ENCODE measurements around the gene RPL10. TPM values are rescaled to one million over a fixed set of nuclear protein-coding genes. Genes with fewer than 3 reads are reported as not detected.
A peak's percentile ranks its signal among the peaks of the same experiment; 100 is the strongest.

The RPL10 gene
- total and polyA plus RNA-seq, 9 of the 15 experiments (the other 6 are each of a cell fraction or from before 2014, with no cell fraction given) = 3,774 to 7,600 (median 5,014) TPM

DNA sequence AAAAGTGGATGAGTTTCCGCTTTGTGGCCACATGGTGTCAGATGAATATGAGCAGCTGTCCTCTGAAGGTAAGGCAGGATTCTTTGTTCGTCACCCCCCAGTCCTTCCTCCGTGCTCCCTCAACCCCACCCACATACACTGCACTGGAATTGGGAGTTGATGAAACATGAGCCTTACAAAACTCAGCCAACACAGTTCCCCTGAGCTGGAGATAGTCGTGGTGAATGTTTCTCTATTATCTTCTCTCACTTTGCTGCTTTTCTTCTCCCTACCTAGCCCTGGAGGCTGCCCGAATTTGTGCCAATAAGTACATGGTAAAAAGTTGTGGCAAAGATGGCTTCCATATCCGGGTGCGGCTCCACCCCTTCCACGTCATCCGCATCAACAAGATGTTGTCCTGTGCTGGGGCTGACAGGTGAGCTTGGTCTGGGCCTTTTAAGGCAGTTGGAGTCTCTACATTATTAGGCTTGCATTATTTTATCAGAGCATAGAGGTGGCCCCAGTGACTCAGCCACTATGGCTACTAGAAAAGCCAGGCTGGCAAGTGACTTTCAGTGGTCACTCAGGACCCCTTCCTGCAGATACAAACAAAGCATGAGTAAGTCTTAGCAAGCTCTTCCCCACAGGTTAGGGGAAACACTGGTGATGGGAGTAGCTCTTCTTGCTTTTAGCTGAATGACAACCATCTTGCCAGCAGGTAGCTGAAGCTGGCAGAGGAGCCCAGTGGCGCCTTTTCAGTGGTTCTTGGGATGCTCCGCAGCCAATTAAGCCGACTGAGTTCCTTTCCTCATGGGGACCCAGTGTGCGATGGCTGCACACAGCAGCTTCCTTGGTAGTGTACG lies 1.6 kb downstream of the RPL10 start (continued):
- TF ChIP-seq RB1 (IDR thresholded peaks at IDR 0.05; ENCODE audit: low read depth) (no peak), SMAD3 (CRISPR knock-in tag; conservative IDR thresholded peaks at IDR 0.05) (no peak), GABPB2 (CRISPR knock-in tag; conservative IDR thresholded peaks at IDR 0.05) (no peak), ZNF263 (CRISPR knock-in tag; IDR thresholded peaks at IDR 0.05; ENCODE audit: borderline replicate concordance) (peak; percentile 68; the same call in 1 of the 2 replicates), RBM17 (IDR thresholded peaks at IDR 0.05; ENCODE audit: borderline replicate concordance, low read depth, low read length) (no peak), ZKSCAN8 (CRISPR knock-in tag; IDR thresholded peaks at IDR 0.05) (peak; percentile 2; the same call in 1 of the 2 replicates), ZC3H4 (CRISPR knock-in tag; IDR thresholded peaks at IDR 0.05; ENCODE audit: borderline replicate concordance) (peak; percentile 31; the same call in 1 of the 2 replicates), HIVEP1 (CRISPR knock-in tag; IDR thresholded peaks at IDR 0.05) (no peak), TBL1XR1 (IDR thresholded peaks at IDR 0.05; ENCODE audit: low read length in 2 of 2) (peak in 1 of 2 experiments; percentile 64; a peak in 1 of 4 replicates), GABPB1 (CRISPR knock-in tag; IDR thresholded peaks at IDR 0.05) (no peak), PRMT5 (CRISPR knock-in tag; IDR thresholded peaks at IDR 0.05) (no peak), ZNF586 (CRISPR knock-in tag; conservative IDR thresholded peaks at IDR 0.05) (no peak), ZNF444 (CRISPR knock-in tag; IDR thresholded peaks at IDR 0.05) (no peak), CEBPB (tag; IDR thresholded peaks at IDR 0.05) (no peak)
- TF ChIP-seq, protein P1, sequence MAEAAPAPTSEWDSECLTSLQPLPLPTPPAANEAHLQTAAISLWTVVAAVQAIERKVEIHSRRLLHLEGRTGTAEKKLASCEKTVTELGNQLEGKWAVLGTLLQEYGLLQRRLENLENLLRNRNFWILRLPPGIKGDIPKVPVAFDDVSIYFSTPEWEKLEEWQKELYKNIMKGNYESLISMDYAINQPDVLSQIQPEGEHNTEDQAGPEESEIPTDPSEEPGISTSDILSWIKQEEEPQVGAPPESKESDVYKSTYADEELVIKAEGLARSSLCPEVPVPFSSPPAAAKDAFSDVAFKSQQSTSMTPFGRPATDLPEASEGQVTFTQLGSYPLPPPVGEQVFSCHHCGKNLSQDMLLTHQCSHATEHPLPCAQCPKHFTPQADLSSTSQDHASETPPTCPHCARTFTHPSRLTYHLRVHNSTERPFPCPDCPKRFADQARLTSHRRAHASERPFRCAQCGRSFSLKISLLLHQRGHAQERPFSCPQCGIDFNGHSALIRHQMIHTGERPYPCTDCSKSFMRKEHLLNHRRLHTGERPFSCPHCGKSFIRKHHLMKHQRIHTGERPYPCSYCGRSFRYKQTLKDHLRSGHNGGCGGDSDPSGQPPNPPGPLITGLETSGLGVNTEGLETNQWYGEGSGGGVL (CRISPR knock-in tag; IDR thresholded peaks at IDR 0.05) = no peak
- TF ChIP-seq, protein P2, sequence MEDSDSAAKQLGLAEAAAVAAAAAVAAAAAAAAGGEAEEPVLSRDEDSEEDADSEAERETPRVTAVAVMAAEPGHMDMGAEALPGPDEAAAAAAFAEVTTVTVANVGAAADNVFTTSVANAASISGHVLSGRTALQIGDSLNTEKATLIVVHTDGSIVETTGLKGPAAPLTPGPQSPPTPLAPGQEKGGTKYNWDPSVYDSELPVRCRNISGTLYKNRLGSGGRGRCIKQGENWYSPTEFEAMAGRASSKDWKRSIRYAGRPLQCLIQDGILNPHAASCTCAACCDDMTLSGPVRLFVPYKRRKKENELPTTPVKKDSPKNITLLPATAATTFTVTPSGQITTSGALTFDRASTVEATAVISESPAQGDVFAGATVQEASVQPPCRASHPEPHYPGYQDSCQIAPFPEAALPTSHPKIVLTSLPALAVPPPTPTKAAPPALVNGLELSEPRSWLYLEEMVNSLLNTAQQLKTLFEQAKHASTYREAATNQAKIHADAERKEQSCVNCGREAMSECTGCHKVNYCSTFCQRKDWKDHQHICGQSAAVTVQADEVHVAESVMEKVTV (CRISPR knock-in tag; IDR thresholded peaks at IDR 0.05) = no peak
- TF ChIP-seq, protein P3, sequence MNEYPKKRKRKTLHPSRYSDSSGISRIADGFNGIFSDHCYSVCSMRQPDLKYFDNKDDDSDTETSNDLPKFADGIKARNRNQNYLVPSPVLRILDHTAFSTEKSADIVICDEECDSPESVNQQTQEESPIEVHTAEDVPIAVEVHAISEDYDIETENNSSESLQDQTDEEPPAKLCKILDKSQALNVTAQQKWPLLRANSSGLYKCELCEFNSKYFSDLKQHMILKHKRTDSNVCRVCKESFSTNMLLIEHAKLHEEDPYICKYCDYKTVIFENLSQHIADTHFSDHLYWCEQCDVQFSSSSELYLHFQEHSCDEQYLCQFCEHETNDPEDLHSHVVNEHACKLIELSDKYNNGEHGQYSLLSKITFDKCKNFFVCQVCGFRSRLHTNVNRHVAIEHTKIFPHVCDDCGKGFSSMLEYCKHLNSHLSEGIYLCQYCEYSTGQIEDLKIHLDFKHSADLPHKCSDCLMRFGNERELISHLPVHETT (CRISPR knock-in tag; conservative IDR thresholded peaks at IDR 0.05 in 1 of 2, IDR thresholded peaks at IDR 0.05 in 1 of 2) = no peak

All from K562 (cell line).